A673 (cell line): ENCODE data around the gene PTGFRN.

Experiments
- CTCF ChIP-seq: fragments of 300-800, 200-600 bp; sonication (generic); conservative IDR thresholded peaks from 2 replicates; pipeline ENCODE4 v1.5.1; 2017; ENCODE audit warnings: low read depth, mild to moderate bottlenecking, antibody characterized with exemption, low read length, moderate library complexity, mixed read lengths
- EZH2 ChIP-seq: fragments of 200-600 bp; sonication (generic); IDR thresholded peaks from 2 replicates; pipeline ENCODE4 v1.6.1; 2017; ENCODE audit warnings: borderline replicate concordance, low read depth, mild to moderate bottlenecking, mixed read lengths, antibody characterized with exemption, low read length; ENCODE audit not compliant: poor library complexity, severe bottlenecking

- TF ChIP-seq CTCF (no peak), EZH2 (no peak)
These were observed 6.9 kb upstream of the PTGFRN start for GRCh38 chr1:116902723-116903383.
